Smooth muscle cell (in vitro differentiated cells): ENCODE results near the gene SUFU. TPM values are rescaled to one million over a fixed set of nuclear protein-coding genes. Genes with fewer than 3 reads are reported as not detected.

ENCODE experiments used
- DNase-seq: peaks from one replicate; lab custom pipeline; 2025; ENCODE audit not compliant: unreplicated experiment; lab: John Stamatoyannopoulos, UW
- H2AFZ ChIP-seq: fragments of 200-600 bp; sonication (generic); 2 replicates; pipeline ENCODE4 v1.6.0; 2016; ENCODE audit warnings: antibody characterized with exemption, low read depth, mild to moderate bottlenecking
- H3F3A ChIP-seq: fragments of 200-600 bp; sonication (generic); 2 replicates; pipeline ENCODE4 v1.6.0; 2017; ENCODE audit warnings: antibody characterized with exemption, low read depth
- H3K27ac ChIP-seq: fragments of 200-600 bp; sonication (generic); 2 replicates; pipeline ENCODE4 v1.5.1; 2016; ENCODE audit warnings: low read depth, mild to moderate bottlenecking
- H3K27me3 ChIP-seq: fragments of 200-600 bp; sonication (generic); 2 replicates; pipeline ENCODE4 v1.6.1; 2016; ENCODE audit warnings: low read depth, mild to moderate bottlenecking
- H3K36me3 ChIP-seq: fragments of 200-600 bp; sonication (generic); 2 replicates; pipeline ENCODE4 v1.5.1; 2016; ENCODE audit warnings: low read depth
- H3K4me1 ChIP-seq: fragments of 200-600 bp; sonication (generic); 2 replicates; pipeline ENCODE4 v1.5.1; 2016; ENCODE audit warnings: low read depth
- H3K4me2 ChIP-seq: fragments of 200-600 bp; sonication (generic); 2 replicates; pipeline ENCODE4 v1.6.0; 2016; ENCODE audit warnings: mild to moderate bottlenecking
- H3K4me3 ChIP-seq: fragments of 200-600 bp; sonication (generic); 2 replicates; pipeline ENCODE4 v1.5.1; 2016; ENCODE audit warnings: mild to moderate bottlenecking
- H3K79me2 ChIP-seq: fragments of 200-600 bp; sonication (generic); 2 replicates; pipeline ENCODE4 v1.6.0; 2016; ENCODE audit warnings: low read depth, mild to moderate bottlenecking
- H3K9ac ChIP-seq: fragments of 200-600 bp; sonication (generic); 2 replicates; pipeline ENCODE4 v1.6.0; 2016; ENCODE audit warnings: low read depth
- H3K9me3 ChIP-seq: fragments of 200-600 bp; sonication (generic); replicated peaks from 2 replicates; pipeline ENCODE4 v1.5.1; 2016; ENCODE audit warnings: low read depth
- H4K20me1 ChIP-seq: fragments of 200-600 bp; sonication (generic); 2 replicates; pipeline ENCODE4 v1.6.0; 2016; ENCODE audit warnings: low read depth
- WGBS: methylation state at CpG from one replicate; pipeline ENCODE4 v1.1.7; 2016; ENCODE audit warnings: low lambda C conversion rate; 5-methylcytosine and 5-hydroxymethylcytosine counted together
- polyA plus RNA-seq: library from polyadenylated mRNA; unstranded; fragments of >200 nt; fragmentation: Nextera tagmentation; extraction: Ambion mirVana; gene quantifications from 2 replicates; pipeline ENCODE4 v1.2.1, GENCODE V29; 2016
- total RNA-seq: library from RNA; depleted of rRNA; stranded (reverse); fragments of >200 nt; gene quantifications from 2 replicates; pipeline ENCODE4 v1.2.3, GENCODE V29; 2014
- TF ChIP-seq, protein P1 (sequence below): fragments of 200-600 bp; sonication (generic); IDR thresholded peaks from 2 replicates; pipeline ENCODE4 v1.5.1; 2017; ENCODE audit warnings: borderline replicate concordance, mild to moderate bottlenecking, antibody characterized with exemption; ENCODE audit not compliant: insufficient read depth, poor library complexity, severe bottlenecking

SUFU gene
- total and polyA plus RNA-seq, 2 experiments from 2014 or later = 8.5 to 17.2 TPM

DNA sequence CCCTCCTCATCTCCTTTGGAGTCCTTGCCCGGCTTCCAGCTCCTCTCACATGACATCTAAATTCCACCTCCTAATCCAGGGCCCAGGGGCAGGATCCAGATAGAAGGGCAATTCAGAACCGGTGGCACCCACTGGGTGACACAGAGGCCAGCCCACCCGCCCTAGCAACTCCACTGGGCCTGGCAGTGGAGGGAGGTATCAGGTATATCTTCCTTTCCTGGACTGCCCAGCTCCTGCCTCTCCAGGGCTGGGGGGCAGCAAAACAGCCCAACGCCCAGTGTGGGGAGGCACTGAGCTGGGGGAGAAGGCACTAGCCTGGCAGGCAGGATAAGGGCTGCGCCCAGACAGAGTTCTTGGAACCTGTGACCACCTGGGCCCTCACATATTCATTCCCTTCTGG is 130.1 kb downstream of the SUFU start:
- TF ChIP-seq, protein P1, sequence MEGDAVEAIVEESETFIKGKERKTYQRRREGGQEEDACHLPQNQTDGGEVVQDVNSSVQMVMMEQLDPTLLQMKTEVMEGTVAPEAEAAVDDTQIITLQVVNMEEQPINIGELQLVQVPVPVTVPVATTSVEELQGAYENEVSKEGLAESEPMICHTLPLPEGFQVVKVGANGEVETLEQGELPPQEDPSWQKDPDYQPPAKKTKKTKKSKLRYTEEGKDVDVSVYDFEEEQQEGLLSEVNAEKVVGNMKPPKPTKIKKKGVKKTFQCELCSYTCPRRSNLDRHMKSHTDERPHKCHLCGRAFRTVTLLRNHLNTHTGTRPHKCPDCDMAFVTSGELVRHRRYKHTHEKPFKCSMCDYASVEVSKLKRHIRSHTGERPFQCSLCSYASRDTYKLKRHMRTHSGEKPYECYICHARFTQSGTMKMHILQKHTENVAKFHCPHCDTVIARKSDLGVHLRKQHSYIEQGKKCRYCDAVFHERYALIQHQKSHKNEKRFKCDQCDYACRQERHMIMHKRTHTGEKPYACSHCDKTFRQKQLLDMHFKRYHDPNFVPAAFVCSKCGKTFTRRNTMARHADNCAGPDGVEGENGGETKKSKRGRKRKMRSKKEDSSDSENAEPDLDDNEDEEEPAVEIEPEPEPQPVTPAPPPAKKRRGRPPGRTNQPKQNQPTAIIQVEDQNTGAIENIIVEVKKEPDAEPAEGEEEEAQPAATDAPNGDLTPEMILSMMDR = no peak
- WGBS = 87% methylated on average over 5 of the region's 5 CpGs
- H3K9me3 ChIP-seq = no peaks in the 10 kb centered on the region
- H3K27me3 ChIP-seq = no peaks in the 10 kb centered on the region
- H3K36me3 ChIP-seq = no peaks in the 10 kb centered on the region
- H4K20me1 ChIP-seq = no peaks in the 10 kb centered on the region
- H3K27ac ChIP-seq = peak overlapping the region; percentile 98
- DNase-seq = no peak
- H2AFZ ChIP-seq = no peak overlapping the region
- H3F3A ChIP-seq = peaks cover 38% of the 10 kb centered on the region
- H3K4me3 ChIP-seq = no peak overlapping the region
- no peak overlapping the region for H3K9ac ChIP-seq
- peaks cover 51% of the 10 kb centered on the region for H3K4me1 ChIP-seq
- peak overlapping the region; percentile 79 for H3K4me2 ChIP-seq
- H3K79me2 ChIP-seq = no peaks in the 10 kb centered on the region

DNA sequence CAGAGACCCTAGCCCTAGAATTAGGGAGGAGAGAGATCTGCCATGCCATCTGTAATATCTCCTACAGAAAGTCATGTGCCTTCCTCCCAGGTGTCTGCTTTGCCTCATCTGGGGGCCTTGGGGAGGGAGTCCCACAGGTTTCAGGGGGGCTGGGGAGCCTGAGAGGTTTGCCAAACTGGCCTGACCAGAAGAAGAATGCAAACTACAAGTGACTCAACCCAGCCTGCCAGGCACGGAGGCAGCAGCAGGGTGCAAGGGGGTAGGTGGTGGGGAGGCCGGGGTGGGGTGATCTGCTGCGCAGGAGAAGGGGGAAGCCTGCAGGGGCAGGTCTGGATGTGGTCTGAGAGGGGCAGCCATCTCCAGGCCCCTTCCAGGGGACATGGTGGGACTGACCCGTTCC is 130.9 kb downstream of the SUFU start:
- no peaks in the 10 kb centered on the region for H3K79me2 ChIP-seq
- no peaks in the 10 kb centered on the region for H3K27me3 ChIP-seq
- no peaks in the 10 kb centered on the region for H3K9me3 ChIP-seq
- peak overlapping the region; percentile 79 for H3K4me2 ChIP-seq
- H3K4me1 ChIP-seq = peaks cover 43% of the 10 kb centered on the region
- no peaks in the 10 kb centered on the region for H4K20me1 ChIP-seq
- no peaks in the 10 kb centered on the region for H3K36me3 ChIP-seq
- 62% methylated on average over 4 of the region's 4 CpGs for WGBS
- DNase-seq = no peak
- TF ChIP-seq, protein P1 = no peak
- no peak overlapping the region for H3K4me3 ChIP-seq
- H3K27ac ChIP-seq = peak overlapping the region; percentile 98
- H2AFZ ChIP-seq = no peak overlapping the region
- no peak overlapping the region for H3K9ac ChIP-seq
- peaks cover 29% of the 10 kb centered on the region for H3F3A ChIP-seq

DNA sequence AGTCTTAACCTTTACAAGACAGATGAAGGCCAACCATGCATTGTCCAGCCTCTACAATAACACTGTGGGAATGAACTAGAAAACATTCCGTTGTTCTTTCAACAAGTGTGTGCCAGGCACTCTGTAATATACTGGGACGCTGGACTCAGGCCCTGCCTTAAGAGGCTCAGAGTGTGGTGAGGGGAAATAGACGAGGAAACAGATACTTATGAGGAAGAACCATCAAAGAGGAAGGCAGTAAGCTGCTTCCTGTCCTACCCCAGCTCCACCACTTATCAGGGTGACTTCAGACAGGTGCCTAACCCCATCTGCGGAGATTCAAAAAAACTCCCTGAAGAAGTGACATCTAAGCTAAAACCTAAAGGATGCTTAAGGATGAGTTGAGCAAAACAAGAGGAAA is 131.6 kb downstream of the SUFU start:
- no peaks in the 10 kb centered on the region for H3K9me3 ChIP-seq
- H3K27ac ChIP-seq = peak overlapping the region; percentile 98
- no peak overlapping the region for H3K4me3 ChIP-seq
- WGBS = 88% methylated on average over 4 of the region's 4 CpGs
- H3K9ac ChIP-seq = no peak overlapping the region
- no peaks in the 10 kb centered on the region for H3K36me3 ChIP-seq
- DNase-seq = no peak
- H3K4me2 ChIP-seq = no peak overlapping the region
- H3K27me3 ChIP-seq = no peaks in the 10 kb centered on the region
- no peaks in the 10 kb centered on the region for H3K79me2 ChIP-seq
- H3F3A ChIP-seq = peaks cover 24% of the 10 kb centered on the region
- peaks cover 36% of the 10 kb centered on the region for H3K4me1 ChIP-seq
- H2AFZ ChIP-seq = no peak overlapping the region
- no peaks in the 10 kb centered on the region for H4K20me1 ChIP-seq
- TF ChIP-seq, protein P1 = no peak

DNA sequence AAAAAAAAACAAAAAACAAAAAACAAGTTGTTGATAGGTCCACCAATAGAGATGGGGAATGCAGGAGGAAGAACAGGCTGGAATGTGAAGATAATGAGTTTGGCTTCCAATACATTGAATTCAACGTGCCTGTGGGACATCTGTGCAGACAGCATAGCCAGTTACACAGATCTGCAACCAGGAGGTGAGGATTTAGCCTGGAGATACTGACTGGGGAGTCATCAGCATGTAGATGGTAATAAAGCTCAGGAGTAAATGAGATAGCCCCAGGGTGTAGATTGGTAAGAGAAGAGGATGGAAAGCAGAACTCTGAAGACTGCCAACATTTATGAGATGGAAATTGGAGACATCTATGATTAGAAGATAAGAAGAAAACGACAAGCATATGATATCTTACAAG is 135.8 kb downstream of the SUFU start:
- Histone ChIP-seq H3K27ac (no peak overlapping the region), H3K4me2 (no peak overlapping the region), H3K9me3 (no peaks in the 10 kb centered on the region), H3K9ac (no peak overlapping the region), H2AFZ (no peak overlapping the region), H4K20me1 (peaks cover 5% of the 10 kb centered on the region), H3K79me2 (peaks cover 6% of the 10 kb centered on the region), H3K4me1 (peaks cover 6% of the 10 kb centered on the region), H3K27me3 (no peaks in the 10 kb centered on the region), H3F3A (peaks cover 18% of the 10 kb centered on the region), H3K36me3 (no peaks in the 10 kb centered on the region), H3K4me3 (no peak overlapping the region)
- no peak for DNase-seq
- TF ChIP-seq, protein P1 = no peak
- 9% methylated on average over 2 of the region's 2 CpGs for WGBS
